CD4-positive, alpha-beta T cell (primary cell): Measurements from ENCODE around the gene OR4F16. TPM values are rescaled to one million over a fixed set of nuclear protein-coding genes. Genes with fewer than 3 reads are reported as not detected.
"Not testable (repeated sequence)": the region's sequence is repeated elsewhere in the genome, so short reads cannot be mapped to it uniquely, and the experiment has no call there.

ENCODE experiments used
- ATAC-seq: fragments of 200-7000 bp; cut with Tn5 transposase; one replicate; pipeline ENCODE4 v1.10.0; 2022; ENCODE audit warnings: mild to moderate bottlenecking; ENCODE audit not compliant: poor library complexity
- CTCF ChIA-PET: fragments of 350-600 bp; sonication (Branson Sonifier 250); formaldehyde crosslinking; loops from one replicate; lab custom pipeline; 2021; ENCODE audit warnings: antibody characterized with exemption, inconsistent platforms; lab: Charles Lee
- POLR2A ChIA-PET: fragments of 350-600 bp; sonication (Branson Sonifier 250); formaldehyde crosslinking; loops from one replicate; lab custom pipeline; 2021; ENCODE audit warnings: antibody characterized with exemption, inconsistent platforms; lab: Charles Lee
- DNase-seq, 14 experiments: peaks; one replicate each; pipeline ENCODE4 v3.0.0-alpha.2; 2013 to 2020; ENCODE audit warnings: mixed read lengths in 2 of 14
- H3K27ac ChIP-seq, 2 donors: one replicate each; pipeline versions ENCODE4 v1.5.1 to v1.7.0; 2013; ENCODE audit warnings: low read length in 2 of 2, low read depth in 1 of 2, mild to moderate bottlenecking in 1 of 2
- H3K27me3 ChIP-seq, 2 experiments: 1 replicate in 1 of 2; 2 replicates in 1 of 2; pipeline versions ENCODE4 v1.6.1 to v1.7.0; 2013; ENCODE audit warnings: low read length in 2 of 2, control low read depth in 1 of 2, mild to moderate bottlenecking in 1 of 2, moderate library complexity in 1 of 2; ENCODE audit not compliant: insufficient read depth in 2 of 2, control insufficient read depth in 1 of 2
- H3K36me3 ChIP-seq: one replicate; pipeline ENCODE4 v1.6.1; 2013; ENCODE audit warnings: low read length, control low read depth; ENCODE audit not compliant: insufficient read depth
- H3K4me1 ChIP-seq: one replicate; pipeline ENCODE4 v1.6.1; 2013; ENCODE audit warnings: low read length, control low read depth; ENCODE audit not compliant: insufficient read depth
- H3K4me3 ChIP-seq: one replicate; pipeline ENCODE4 v1.5.1; 2013; ENCODE audit warnings: mild to moderate bottlenecking, low read length, moderate library complexity
- H3K9me3 ChIP-seq, 2 experiments: 1 replicate in 1 of 2; 2 replicates in 1 of 2; pipeline versions ENCODE4 v1.6.1 to v1.7.0; 2013; ENCODE audit warnings: low read length in 2 of 2, mild to moderate bottlenecking in 2 of 2, control low read depth in 1 of 2, moderate library complexity in 1 of 2; ENCODE audit not compliant: control insufficient read depth in 1 of 2, insufficient read depth in 1 of 2
- H3K27ac Mint-ChIP-seq: one replicate; pipeline ENCODE4 v1.8.0; 2020; ENCODE audit warnings: mixed read lengths
- H3K27me3 Mint-ChIP-seq: one replicate; pipeline ENCODE4 v1.8.0; 2021; ENCODE audit warnings: mixed read lengths
- H3K36me3 Mint-ChIP-seq: one replicate; pipeline ENCODE4 v1.8.0; 2021; ENCODE audit warnings: low read depth, mixed read lengths
- H3K4me1 Mint-ChIP-seq: one replicate; pipeline ENCODE4 v1.8.0; 2021; ENCODE audit warnings: low read depth, mixed read lengths
- H3K4me3 Mint-ChIP-seq: one replicate; pipeline ENCODE4 v1.8.0; 2020; ENCODE audit warnings: mild to moderate bottlenecking, mixed read lengths
- H3K9me3 Mint-ChIP-seq: one replicate; pipeline ENCODE4 v1.8.0; 2020; ENCODE audit warnings: mixed read lengths
- intact Hi-C, 2 experiments: fragments of 100-400 bp; cut with DNase I in 1 of 2; cut with micrococcal nuclease in 1 of 2; formaldehyde crosslinking; loops; one replicate each; pipeline versions ENCODE4 v1.15.1 to v1.9.0; 2023 to 2025; cut with DNase I, micrococcal nuclease
- polyA plus RNA-seq, 2 donors: library from polyadenylated mRNA; unstranded; fragments of 120-200 nt; gene quantifications; one replicate each; pipeline ENCODE4 v1.2.1, GENCODE V29; 2013
- total RNA-seq, 174 experiments: library from RNA in 2 of 174; stranded (reverse) in 2 of 174; gene quantifications; one replicate each; pipeline ENCODE4 v1.2.3 and lab custom pipeline; 2021 to 2026

The OR4F16 gene
- not detected for total RNA-seq
- polyA plus RNA-seq (2013, experiment 1 of 2), result not detected
- polyA plus RNA-seq (2013, experiment 2 of 2), result not detected
- total RNA-seq (lab: John Stamatoyannopoulos, UW), result 0 reads per million in 172 experiments

- H3K4me3 ChIP-seq, DNase-seq, CTCF ChIA-PET, H3K9me3 Mint-ChIP-seq, H3K27ac Mint-ChIP-seq, H3K27me3 ChIP-seq, H3K4me1 ChIP-seq, H3K36me3 Mint-ChIP-seq, H3K4me3 Mint-ChIP-seq, H3K36me3 ChIP-seq, H3K4me1 Mint-ChIP-seq, intact Hi-C loops, ATAC-seq, H3K27me3 Mint-ChIP-seq, POLR2A ChIA-PET, H3K27ac ChIP-seq, H3K9me3 ChIP-seq: not testable (repeated sequence)
Observed at GRCh38 chr1:686554-686953, at the start of gene OR4F16. OR4F16 (minus strand) TSS chr1:686654; CDS start chr1:686654, 0 bp downstream.

- H3K9me3 Mint-ChIP-seq, H3K4me3 Mint-ChIP-seq, H3K36me3 ChIP-seq, CTCF ChIA-PET, H3K36me3 Mint-ChIP-seq, H3K9me3 ChIP-seq, H3K27me3 ChIP-seq, H3K27ac Mint-ChIP-seq, POLR2A ChIA-PET, H3K27ac ChIP-seq, H3K4me1 ChIP-seq, H3K4me3 ChIP-seq, intact Hi-C loops, H3K27me3 Mint-ChIP-seq, DNase-seq, H3K4me1 Mint-ChIP-seq, ATAC-seq: not testable (repeated sequence)
Observed at GRCh38 chr1:733649-734048, 47.2 kb upstream of the OR4F16 start.

- H3K9me3 ChIP-seq, H3K4me1 Mint-ChIP-seq, H3K4me3 Mint-ChIP-seq, intact Hi-C loops, H3K36me3 Mint-ChIP-seq, H3K4me1 ChIP-seq, POLR2A ChIA-PET, H3K9me3 Mint-ChIP-seq, H3K27me3 Mint-ChIP-seq, H3K4me3 ChIP-seq, H3K27ac ChIP-seq, H3K36me3 ChIP-seq, H3K27me3 ChIP-seq, DNase-seq, H3K27ac Mint-ChIP-seq, CTCF ChIA-PET, ATAC-seq: not testable (repeated sequence)
Observed at GRCh38 chr1:727040-727439, 40.6 kb upstream of the OR4F16 start.

Other genes with a start within 250 kb of the OR4F16 start
- not detected for gene OR4F29, start 235.0 kb downstream of the OR4F16 start, total RNA-seq
- not detected for gene SAMD11, start 237.3 kb upstream of the OR4F16 start, total RNA-seq